GM12878 (cell line): Measurements from ENCODE around the gene SLC44A4. TPM values are rescaled to one million over a fixed set of nuclear protein-coding genes. Genes with fewer than 3 reads are reported as not detected.

Experiments used
- ATAC-seq: fragments of 200-7000 bp; cut with Tn5 transposase; 3 replicates; pipeline ENCODE4 v1.9.1; 2020; ENCODE audit warnings: mild to moderate bottlenecking, moderate library complexity
- BruUV-seq: library from RNA; stranded (reverse); fragments of 400-500 nt; replicated peaks from 2 replicates; lab custom pipeline; 2021; lab: Mats Ljungman, UMichigan
- CTCF ChIA-PET: fragments of 300-600 bp; sonication (Branson Sonifier 250); formaldehyde crosslinking; extraction: SDS; loops from one replicate; lab custom pipeline; 2021; ENCODE audit warnings: inconsistent platforms; lab: Yijun Ruan, JAX
- POLR2A ChIA-PET: fragments of 350-600 bp; formaldehyde crosslinking; extraction: SDS; loops from one replicate; lab custom pipeline; 2021; ENCODE audit warnings: inconsistent platforms; lab: Charles Lee
- RAD21 ChIA-PET: fragments of 300-600 bp; sonication (Branson Sonifier 250); formaldehyde crosslinking; loops from one replicate; lab custom pipeline; 2023; ENCODE audit warnings: antibody characterized with exemption; ENCODE audit not compliant: unreplicated experiment; lab: Charles Lee
- SMC1A ChIA-PET: fragments of 300-600 bp; sonication (Branson Sonifier 250); formaldehyde crosslinking; loops from one replicate; lab custom pipeline; 2023; ENCODE audit not compliant: unreplicated experiment, uncharacterized antibody; lab: Charles Lee
- DNase-seq: peaks from one replicate; pipeline ENCODE4 v3.0.0-alpha.2; 2011; ENCODE audit warnings: low read depth, low spot score
- FAIRE-seq: peaks from 3 replicates; lab custom pipeline; 2011; peaks lifted over from hg19 to GRCh38; lab: Jason Lieb, UNC
- H2AFZ ChIP-seq: 2 replicates; pipeline ENCODE4 v1.6.0; 2011; ENCODE audit warnings: low read depth, low read length, control low read depth; ENCODE audit not compliant: control insufficient read depth
- H3K27ac ChIP-seq: 2 replicates; pipeline ENCODE4 v1.5.1; 2011; ENCODE audit warnings: control low read depth; ENCODE audit not compliant: control insufficient read depth, insufficient read depth
- H3K27me3 ChIP-seq, 2 experiments: replicated peaks in 1 of 2; 2 replicates each; pipeline versions ENCODE4 v1.6.0 to v1.6.1; 2011; ENCODE audit warnings: low read length in 1 of 2; ENCODE audit not compliant: control insufficient read depth in 2 of 2, insufficient read depth in 2 of 2
- H3K36me3 ChIP-seq, 2 experiments: 2 replicates each; pipeline ENCODE4 v1.5.1; 2011; ENCODE audit warnings: low read length in 1 of 2; ENCODE audit not compliant: control insufficient read depth in 2 of 2, insufficient read depth in 2 of 2
- H3K4me1 ChIP-seq: 2 replicates; pipeline ENCODE4 v1.6.1; 2011; ENCODE audit warnings: mild to moderate bottlenecking, low read length, moderate library complexity, mixed read lengths; ENCODE audit not compliant: control insufficient read depth, insufficient read depth
- H3K4me2 ChIP-seq: 2 replicates; pipeline ENCODE4 v1.6.0; 2011; ENCODE audit warnings: control low read depth; ENCODE audit not compliant: control insufficient read depth, insufficient read depth
- H3K4me3 ChIP-seq: fragments of 200-600 bp; sonication (generic); 2 replicates; pipeline ENCODE4 v1.5.1; 2016
- H3K79me2 ChIP-seq: 2 replicates; pipeline ENCODE4 v1.6.0; 2011; ENCODE audit warnings: low read length; ENCODE audit not compliant: control insufficient read depth, insufficient read depth
- H3K9ac ChIP-seq: 2 replicates; pipeline ENCODE4 v1.8.0; 2011; ENCODE audit warnings: low read length, control low read depth, mixed read lengths; ENCODE audit not compliant: control insufficient read depth, insufficient read depth
- H3K9me3 ChIP-seq: replicated peaks from 3 replicates; pipeline ENCODE4 v1.5.1; 2011; ENCODE audit warnings: mild to moderate bottlenecking, low read length; ENCODE audit not compliant: control insufficient read depth, insufficient read depth
- H4K20me1 ChIP-seq: 2 replicates; pipeline ENCODE4 v1.6.0; 2011; ENCODE audit not compliant: control insufficient read depth, insufficient read depth
- MYB ChIP-seq: fragments of 150-350 bp; IDR thresholded peaks from 2 replicates; pipeline ENCODE4 v1.6.1; 2014; ENCODE audit warnings: mild to moderate bottlenecking, low read depth, low read length, borderline replicate concordance
- NBN ChIP-seq: fragments of 450-650 bp; IDR thresholded peaks from 2 replicates; pipeline ENCODE4 v1.6.1; 2016
- NFYA ChIP-seq: IDR thresholded peaks from 2 replicates; pipeline ENCODE4 v1.6.1; 2011; ENCODE audit warnings: low read depth, mild to moderate bottlenecking, low read length, improper control_type of control experiment, borderline replicate concordance
- RAD51 ChIP-seq: fragments of 450-650 bp; IDR thresholded peaks from 2 replicates; pipeline ENCODE4 v1.6.1; 2016; ENCODE audit warnings: moderate library complexity, mild to moderate bottlenecking, inconsistent platforms
- SIX5 ChIP-seq: IDR thresholded peaks from 2 replicates; pipeline ENCODE4 v1.6.1; 2011; ENCODE audit warnings: mild to moderate bottlenecking, low read depth, low read length, moderate library complexity; ENCODE audit not compliant: severe bottlenecking
- ZBED1 ChIP-seq: IDR thresholded peaks from 2 replicates; pipeline ENCODE4 v1.6.1; 2016; ENCODE audit warnings: borderline replicate concordance
- WGBS: methylation state at CpG from one replicate; pipeline ENCODE4 v1.1.6; 2016; ENCODE audit warnings: low lambda C conversion rate; ENCODE audit not compliant: insufficient replicate concordance, insufficient coverage; ENCODE audit errors: missing lambda C conversion rate; 5-methylcytosine and 5-hydroxymethylcytosine counted together
- in situ Hi-C: fragments of 300-500 bp; cut with MboI; formaldehyde crosslinking; loops from 9 replicates; pipeline ENCODE4 v1.14.3; 2018; ENCODE audit warnings: mixed read lengths
- intact Hi-C: fragments of 100-400 bp; cut with micrococcal nuclease; formaldehyde crosslinking; loops from one replicate; pipeline ENCODE4 v1.14.2; 2022; ENCODE audit not compliant: unreplicated experiment
- polyA plus RNA-seq, 11 experiments: library from polyadenylated mRNA; depleted of rRNA in 4 of 11; unstranded in 6 of 11; stranded (reverse) in 5 of 11; fragments of >200 nt; fragmentation: Nextera tagmentation in 4 of 11; fragmentation: Illumina TruSeq in 1 of 11; extraction: Ambion mirVana in 4 of 11; extraction: Trizol in 1 of 11; gene quantifications; 1 replicate in 1 of 11; 2 replicates in 10 of 11; pipeline versions ENCODE4 v1.2.1 to v1.2.3, GENCODE V29; 2011 to 2016; ENCODE audit warnings: inconsistent platforms in 2 of 11, missing spikeins in 2 of 11, low read depth in 1 of 11
- total RNA-seq, 4 experiments: library from RNA; depleted of rRNA in 3 of 4; stranded (reverse); fragments of >200 nt in 3 of 4; fragmentation: Illumina TruSeq in 1 of 4; extraction: Trizol in 1 of 4; gene quantifications; 2 replicates each; pipeline versions ENCODE4 v1.2.1 to v1.2.3, GENCODE V29; 2013 to 2021
- TF ChIP-seq, protein P1 (sequence below): fragments of 450-650 bp; formaldehyde crosslinking; IDR thresholded peaks from 2 replicates; pipeline ENCODE4 v1.4.0; 2022; ENCODE audit warnings: mild to moderate bottlenecking, moderate library complexity
- TF ChIP-seq, protein P2 (sequence below): IDR thresholded peaks from 2 replicates; pipeline ENCODE4 v1.6.1; 2012; ENCODE audit warnings: low read depth, low read length, improper control_type of control experiment
- TF ChIP-seq, protein P3 (sequence below): fragments of 450-650 bp; IDR thresholded peaks from 2 replicates; pipeline ENCODE4 v1.6.1; 2017; ENCODE audit warnings: borderline replicate concordance

The SLC44A4 gene
- total and polyA plus RNA-seq, 10 of the 15 experiments (the other 5 are each of a cell fraction or from before 2014, with no cell fraction given): 0.04 to 0.24 (median 0.15) TPM; not detected in 3

DNA sequence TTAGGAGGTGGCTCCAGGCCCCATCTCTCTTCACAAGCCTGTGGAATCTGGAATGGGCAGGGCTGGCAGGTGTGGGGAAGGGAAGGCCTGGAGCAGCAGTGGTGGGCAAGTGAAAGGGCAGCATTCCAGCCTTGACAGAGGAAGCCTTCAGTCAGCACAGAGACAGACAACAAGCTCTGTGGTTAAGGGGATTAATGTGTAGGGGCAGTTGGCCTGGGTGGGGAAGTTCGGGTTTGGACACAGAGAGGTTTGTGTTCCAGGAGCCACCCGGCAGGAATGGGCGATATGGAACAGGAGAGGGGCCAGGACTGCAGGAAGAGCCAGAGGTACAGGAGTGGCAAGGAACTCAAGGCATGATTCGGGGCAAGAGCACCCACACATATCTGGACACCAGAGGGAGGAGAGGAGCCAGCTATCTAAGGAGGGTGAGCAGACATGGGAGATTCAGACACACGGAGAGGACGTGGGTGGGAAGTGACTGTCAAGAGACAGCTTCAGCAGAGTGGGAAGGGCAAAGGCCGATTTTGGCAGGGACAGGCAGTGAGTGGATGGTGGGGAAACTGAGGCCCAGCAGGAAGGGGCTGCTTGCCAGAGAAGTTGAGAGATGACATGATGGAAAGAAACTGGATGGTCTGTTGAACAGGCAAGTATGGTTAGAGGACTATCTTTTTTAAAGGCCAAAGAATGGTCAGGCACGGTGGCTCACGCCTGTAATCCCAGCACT is 2.5 kb upstream of the SLC44A4 start (continued):
- TF ChIP-seq, protein P1, sequence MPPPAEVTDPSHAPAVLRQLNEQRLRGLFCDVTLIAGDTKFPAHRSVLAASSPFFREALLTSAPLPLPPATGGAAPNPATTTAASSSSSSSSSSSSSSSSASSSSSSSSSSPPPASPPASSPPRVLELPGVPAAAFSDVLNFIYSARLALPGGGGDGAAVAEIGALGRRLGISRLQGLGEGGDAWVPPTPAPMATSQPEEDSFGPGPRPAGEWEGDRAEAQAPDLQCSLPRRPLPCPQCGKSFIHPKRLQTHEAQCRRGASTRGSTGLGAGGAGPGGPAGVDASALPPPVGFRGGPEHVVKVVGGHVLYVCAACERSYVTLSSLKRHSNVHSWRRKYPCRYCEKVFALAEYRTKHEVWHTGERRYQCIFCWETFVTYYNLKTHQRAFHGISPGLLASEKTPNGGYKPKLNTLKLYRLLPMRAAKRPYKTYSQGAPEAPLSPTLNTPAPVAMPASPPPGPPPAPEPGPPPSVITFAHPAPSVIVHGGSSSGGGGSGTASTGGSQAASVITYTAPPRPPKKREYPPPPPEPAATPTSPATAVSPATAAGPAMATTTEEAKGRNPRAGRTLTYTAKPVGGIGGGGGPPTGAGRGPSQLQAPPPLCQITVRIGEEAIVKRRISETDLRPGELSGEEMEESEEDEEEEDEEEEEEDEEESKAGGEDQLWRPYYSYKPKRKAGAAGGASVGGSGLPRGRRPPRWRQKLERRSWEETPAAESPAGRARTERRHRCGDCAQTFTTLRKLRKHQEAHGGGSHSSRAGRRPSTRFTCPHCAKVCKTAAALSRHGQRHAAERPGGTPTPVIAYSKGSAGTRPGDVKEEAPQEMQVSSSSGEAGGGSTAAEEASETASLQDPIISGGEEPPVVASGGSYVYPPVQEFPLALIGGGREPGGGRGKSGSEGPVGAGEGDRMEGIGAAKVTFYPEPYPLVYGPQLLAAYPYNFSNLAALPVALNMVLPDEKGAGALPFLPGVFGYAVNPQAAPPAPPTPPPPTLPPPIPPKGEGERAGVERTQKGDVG (CRISPR knock-in tag): no peak

DNA sequence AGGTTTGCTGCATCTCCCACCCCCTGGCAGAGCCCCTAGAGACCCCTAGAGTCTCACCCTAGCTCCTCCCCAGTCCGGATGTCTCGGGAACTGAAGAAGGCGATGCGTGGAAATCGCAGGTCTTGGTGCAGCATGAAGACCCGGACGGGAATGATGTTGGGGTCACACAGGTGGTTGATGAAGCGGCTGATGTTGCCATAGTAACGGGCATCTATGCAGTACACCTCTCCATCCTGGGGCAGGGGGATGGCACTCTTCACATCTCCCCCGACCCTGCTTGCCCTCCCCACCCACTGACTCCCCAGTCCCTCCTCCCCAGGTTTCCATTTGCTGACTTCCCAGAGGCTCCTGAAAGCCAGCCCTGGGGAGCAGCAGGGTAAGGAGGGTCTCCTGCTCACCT is 1.8 kb upstream of the SLC44A4 start:
- SMC1A ChIA-PET: no interaction called here
- 93% methylated on average over 10 of the region's 10 CpGs for WGBS
- RAD21 ChIA-PET: interaction anchor here (0.5 kb wide), 1 partner anchor 18 kb away, joined by 3 read pairs; no protein-coding TSS in a partner anchor

More for the DNA sequence above, 1.8 kb upstream of the SLC44A4 start:
- no peaks in the 10 kb centered on the region for H3K9me3 ChIP-seq
- TF ChIP-seq, protein P2, sequence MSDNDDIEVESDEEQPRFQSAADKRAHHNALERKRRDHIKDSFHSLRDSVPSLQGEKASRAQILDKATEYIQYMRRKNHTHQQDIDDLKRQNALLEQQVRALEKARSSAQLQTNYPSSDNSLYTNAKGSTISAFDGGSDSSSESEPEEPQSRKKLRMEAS: no peak
- TF ChIP-seq ZBED1 (no peak), RAD51 (no peak), MYB (no peak), SIX5 (no peak), NBN (no peak), NFYA (no peak)
- TF ChIP-seq, protein P3, sequence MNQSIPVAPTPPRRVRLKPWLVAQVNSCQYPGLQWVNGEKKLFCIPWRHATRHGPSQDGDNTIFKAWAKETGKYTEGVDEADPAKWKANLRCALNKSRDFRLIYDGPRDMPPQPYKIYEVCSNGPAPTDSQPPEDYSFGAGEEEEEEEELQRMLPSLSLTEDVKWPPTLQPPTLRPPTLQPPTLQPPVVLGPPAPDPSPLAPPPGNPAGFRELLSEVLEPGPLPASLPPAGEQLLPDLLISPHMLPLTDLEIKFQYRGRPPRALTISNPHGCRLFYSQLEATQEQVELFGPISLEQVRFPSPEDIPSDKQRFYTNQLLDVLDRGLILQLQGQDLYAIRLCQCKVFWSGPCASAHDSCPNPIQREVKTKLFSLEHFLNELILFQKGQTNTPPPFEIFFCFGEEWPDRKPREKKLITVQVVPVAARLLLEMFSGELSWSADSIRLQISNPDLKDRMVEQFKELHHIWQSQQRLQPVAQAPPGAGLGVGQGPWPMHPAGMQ: no peak
- intact Hi-C loops: no loop called here
- no TSS peak for BruUV-seq
- no peaks in the 10 kb centered on the region for H3K79me2 ChIP-seq
- no peaks in the 10 kb centered on the region for H4K20me1 ChIP-seq
- H3K4me2 ChIP-seq: no peak overlapping the region
- in situ Hi-C loops: no loop called here
- H3K36me3 ChIP-seq: peaks cover 0 to 20% of the 10 kb centered on the region in 2 experiments; a peak in 3 of 4 replicates
- no peaks in the 10 kb centered on the region for H3K27me3 ChIP-seq
- DNase-seq: no peak
- ChIA-PET CTCF (no interaction called here), POLR2A (no interaction called here)
- no peak overlapping the region for H3K27ac ChIP-seq
- no peak for ATAC-seq
- no peak overlapping the region for H3K4me3 ChIP-seq
- no peaks in the 10 kb centered on the region for H3K4me1 ChIP-seq
- H3K9ac ChIP-seq: no peak overlapping the region
- no peak for FAIRE-seq
- H2AFZ ChIP-seq: no peak overlapping the region
